Fibroblast of the aortic adventitia (primary cell): ENCODE data around the gene LMO1. TPM values are rescaled to one million over a fixed set of nuclear protein-coding genes. Genes with fewer than 3 reads are reported as not detected.

Experiments used
- DNase-seq: peaks from one replicate; pipeline ENCODE4 v3.0.0-alpha.2; 2010; ENCODE audit warnings: low read depth
- H3K4me3 ChIP-seq: 2 replicates; pipeline ENCODE4 v1.5.1; 2011; ENCODE audit warnings: low read depth, mild to moderate bottlenecking, control low read depth, low read length, moderate library complexity
- CTCF ChIP-seq: IDR thresholded peaks from 2 replicates; pipeline ENCODE4 v1.5.1; 2011; ENCODE audit warnings: mild to moderate bottlenecking, low read length, control low read depth, inconsistent platforms; ENCODE audit not compliant: insufficient read depth
- total RNA-seq: library from RNA; depleted of rRNA; stranded (reverse); fragments of >200 nt; gene quantifications from 2 replicates; pipeline ENCODE4 v1.2.3, GENCODE V29; 2012; ENCODE audit warnings: low replicate concordance

Gene LMO1
- total RNA-seq, 1 donor: not detected

GRCh38 chr11:8218409-8218808, 45.3 kb downstream of the LMO1 start:
- H3K4me3 ChIP-seq: no peak overlapping the region
- DNase-seq: no peak
- no peak for TF ChIP-seq CTCF

DNA sequence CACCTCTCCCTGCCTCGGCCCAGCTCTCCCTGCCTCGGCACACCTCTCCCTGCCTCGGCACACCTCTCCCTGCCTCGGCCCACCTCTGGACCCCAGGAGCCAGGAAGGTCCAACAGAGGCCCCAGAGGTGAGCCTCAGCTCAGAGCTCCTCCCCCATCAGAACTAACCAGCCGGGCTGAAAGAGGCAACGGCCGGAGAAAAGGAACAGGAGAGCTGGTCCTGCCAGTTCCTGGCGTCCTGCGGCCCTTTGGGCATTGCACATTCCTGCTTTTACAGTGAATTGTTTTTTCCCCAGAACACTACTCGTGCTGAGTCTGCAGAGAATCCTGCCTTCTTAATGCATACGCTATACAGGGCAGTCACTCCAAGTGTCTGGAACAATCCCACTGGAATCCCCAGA, 45.8 kb downstream of the LMO1 start:
- no peak for TF ChIP-seq CTCF
- DNase-seq: no peak
- H3K4me3 ChIP-seq: no peak overlapping the region

DNA sequence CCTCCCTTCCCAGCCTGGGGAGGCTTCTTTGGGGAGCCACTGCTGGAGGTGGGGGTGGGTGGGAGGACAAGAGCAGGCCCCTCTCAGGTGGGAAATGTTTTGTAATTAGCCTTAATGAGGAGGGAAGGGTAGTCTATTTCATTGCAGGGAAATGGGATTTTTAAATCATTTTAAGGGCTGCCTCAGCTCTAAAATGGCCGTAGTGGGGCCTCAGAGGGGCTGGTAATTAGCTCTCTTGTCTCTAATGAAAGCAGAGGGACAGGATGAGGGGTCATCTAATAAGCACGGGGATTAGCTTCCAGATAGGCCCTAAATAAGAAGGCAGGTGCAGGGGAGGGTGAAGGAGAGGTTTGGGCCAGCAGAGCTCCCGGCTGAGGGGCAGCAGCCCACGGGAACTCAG, 46.5 kb downstream of the LMO1 start:
- no peak for DNase-seq

DNA sequence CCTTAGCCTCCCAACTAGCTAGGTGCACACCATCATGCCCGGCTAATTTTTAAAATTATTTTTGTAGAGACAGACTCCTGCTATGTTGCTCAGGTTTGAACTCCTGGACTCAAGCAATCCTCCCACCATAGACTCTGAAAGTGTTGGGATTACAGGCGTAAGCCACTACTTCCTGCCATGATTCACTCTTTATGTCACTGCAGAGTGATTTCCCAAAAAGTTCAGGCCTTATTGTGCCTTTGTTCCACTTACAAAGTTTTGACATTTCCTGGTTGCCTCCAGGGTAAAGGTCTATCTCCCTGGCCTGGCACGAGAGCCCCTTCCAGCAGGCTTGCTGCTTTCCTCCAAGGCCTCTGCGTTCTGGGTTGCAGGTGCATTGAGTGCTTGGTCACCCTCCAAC, 50.3 kb downstream of the LMO1 start:
- no peak for TF ChIP-seq CTCF
- DNase-seq: no peak
- H3K4me3 ChIP-seq: no peak overlapping the region

More for the DNA sequence above, 46.5 kb downstream of the LMO1 start:
- TF ChIP-seq CTCF: no peak
- H3K4me3 ChIP-seq: no peak overlapping the region

DNA sequence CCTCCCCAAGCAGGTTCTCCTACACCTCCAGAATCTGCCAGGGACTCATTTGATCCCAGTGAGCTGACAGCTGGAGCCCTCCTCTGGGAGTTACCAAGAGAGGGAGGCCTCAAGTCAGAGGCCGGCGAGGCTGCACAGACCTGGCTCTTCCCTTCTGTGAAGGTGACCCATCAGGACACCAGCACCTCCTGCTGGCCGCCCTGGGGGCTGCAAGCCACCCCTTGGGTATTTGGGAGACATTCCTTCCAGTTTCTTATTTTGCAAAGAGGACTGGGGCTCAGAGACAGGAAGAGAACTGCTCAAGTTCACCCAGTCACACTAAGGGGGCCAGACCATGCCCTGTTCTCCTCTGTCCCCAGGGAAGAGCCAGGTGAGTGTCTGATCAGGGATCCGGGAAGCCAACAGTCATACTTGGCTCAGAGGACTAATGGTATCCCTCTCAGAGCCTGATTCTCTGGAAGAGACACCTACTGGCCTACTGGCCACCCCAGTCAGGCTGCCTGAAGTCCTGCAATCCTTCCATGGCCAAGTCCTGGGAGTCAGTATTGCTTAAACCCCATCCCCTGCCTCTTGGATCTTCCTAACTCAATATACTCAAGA, 54.4 kb downstream of the LMO1 start:
- no peak for DNase-seq
- TF ChIP-seq CTCF: peak; percentile 29

DNA sequence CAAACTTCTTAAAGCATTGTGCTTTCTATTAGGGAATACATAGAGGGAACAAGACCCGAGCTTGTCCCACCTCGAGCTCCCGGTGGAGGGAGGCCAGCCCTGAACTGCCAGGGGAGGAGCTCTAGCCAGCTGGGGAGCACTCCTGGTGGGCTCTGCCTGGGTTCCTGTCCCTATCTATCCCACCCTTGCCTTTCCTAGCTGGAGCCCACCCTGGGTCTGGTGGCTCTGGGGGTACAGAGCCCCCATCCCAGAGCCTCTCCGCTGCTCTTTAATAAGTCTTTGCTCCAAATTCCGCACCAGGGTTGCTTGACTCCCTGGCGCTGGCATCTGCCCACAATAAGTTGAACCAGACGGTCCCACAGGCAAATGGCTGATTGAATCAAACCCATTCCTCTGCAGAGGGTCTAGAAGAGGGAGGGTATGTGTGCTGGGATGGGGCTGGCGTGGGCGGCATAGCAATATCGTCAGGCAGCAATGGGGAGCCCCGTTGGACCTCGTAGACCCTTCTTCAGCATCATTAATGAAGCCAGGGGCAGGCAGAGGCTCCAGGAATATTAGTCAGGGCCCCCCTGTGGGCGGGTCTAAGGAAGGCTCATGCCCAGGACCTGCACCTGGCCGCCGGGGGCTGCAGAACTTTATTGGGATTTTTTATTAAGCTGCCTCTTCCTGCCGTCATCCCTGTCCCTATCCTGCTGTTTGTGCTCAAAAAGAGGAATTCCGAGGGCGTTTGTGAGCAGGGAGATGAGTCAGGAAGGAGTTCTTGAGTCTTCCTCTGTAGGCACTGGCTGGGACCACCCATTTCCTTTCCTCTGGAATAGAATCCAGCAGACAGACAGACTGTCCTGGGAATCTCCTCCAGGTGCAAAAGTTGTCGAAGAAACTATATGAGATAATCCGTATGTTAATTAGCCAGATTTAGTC, 56.3 kb downstream of the LMO1 start:
- no peak overlapping the region for H3K4me3 ChIP-seq
- DNase-seq: no peak
- TF ChIP-seq CTCF: no peak

More for the DNA sequence above, 54.4 kb downstream of the LMO1 start:
- no peak overlapping the region for H3K4me3 ChIP-seq
